HG03558 (cell line): ENCODE data around the gene MOSPD3.
"Not testable (repeated sequence)": the region's sequence is repeated elsewhere in the genome, so short reads cannot be mapped to it uniquely, and the experiment has no call there.

ENCODE experiments used
- ATAC-seq: cut with Tn5 transposase; IDR thresholded peaks from one replicate; pipeline ENCODE4 v1.9.1; 2021; ENCODE audit warnings: moderate number of reproducible peaks; ENCODE audit not compliant: unreplicated experiment; ENCODE audit errors: extremely low read depth

Gene MOSPD3

DNA sequence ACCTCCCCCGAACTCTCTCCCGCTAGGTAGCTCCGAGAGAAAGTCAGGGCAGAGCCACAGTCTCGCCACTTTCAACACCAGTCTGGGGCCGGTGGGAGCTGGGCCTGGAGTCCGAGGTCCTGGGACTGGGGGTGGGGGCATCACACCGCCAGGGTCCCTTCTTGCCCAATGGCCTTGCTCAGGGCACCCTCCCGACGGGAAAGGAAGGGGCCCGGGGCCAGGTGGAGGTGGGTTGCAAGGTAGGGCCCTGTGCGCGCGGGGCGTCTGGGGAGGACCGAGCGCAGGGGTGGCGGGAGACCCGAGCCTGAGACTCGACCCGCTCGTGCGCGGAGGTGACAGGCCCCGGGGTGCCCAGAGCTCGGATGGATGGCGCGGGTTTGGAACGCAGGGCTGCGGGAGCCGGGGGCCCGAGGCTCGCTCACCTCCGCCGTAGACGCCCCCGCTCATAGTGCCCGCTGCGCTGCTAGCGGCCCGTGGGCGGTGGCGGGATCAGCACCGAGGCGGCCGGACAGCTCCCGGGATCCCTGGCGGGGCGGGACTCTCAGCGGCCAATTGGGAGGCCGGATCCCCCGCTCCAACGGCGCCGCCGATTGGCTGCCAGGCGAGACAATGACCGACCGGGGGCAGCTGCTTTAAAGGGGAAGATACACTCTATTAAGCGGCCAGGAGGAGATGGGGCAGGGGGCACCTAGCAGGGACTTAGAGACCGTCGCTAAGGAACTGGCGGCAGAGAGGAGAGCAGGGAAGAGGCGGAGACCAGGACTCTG is 43.8 kb downstream of the MOSPD3 start, which contains the start of gene ACTL6B:
ACTL6B (minus strand) TSS at position 541 of the 767 bp plus-strand sequence; CDS start at position 447, 94 bp downstream.
- no peak for ATAC-seq

DNA sequence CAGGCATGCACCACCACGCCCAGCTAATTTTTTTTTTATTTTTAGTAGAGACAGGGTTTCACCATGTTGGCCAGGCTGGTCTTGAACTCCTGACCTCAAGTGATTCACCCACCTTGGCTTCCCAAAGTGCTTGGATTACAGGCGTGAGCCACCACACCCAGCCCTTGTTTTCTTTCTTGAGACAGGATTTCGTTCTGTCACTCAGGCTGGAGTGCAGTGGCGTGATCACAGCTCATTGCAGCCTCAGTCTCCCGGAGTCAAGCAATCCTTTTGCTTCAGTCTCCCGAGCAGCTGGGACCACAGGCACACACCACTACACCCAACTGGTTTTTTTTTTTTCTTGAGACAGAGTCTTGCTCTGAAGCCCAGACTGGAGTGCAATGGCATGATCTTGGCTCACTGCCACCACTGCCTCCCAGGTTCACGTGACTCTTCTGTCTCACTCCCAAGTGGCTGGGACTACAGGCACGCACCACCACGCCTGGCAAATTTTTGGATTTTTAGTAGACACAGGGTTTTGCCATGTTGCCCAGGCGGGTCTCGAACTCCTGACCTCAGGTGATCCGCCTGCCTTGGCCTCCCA is 49.9 kb downstream of the MOSPD3 start:
- not testable (repeated sequence) for ATAC-seq
